NCI-H82 (cell line): ENCODE data around the gene LSM14B.
"Not testable (repeated sequence)": the region's sequence is repeated elsewhere in the genome, so short reads cannot be mapped to it uniquely, and the experiment has no call there.

Source experiments
- DNase-seq: peaks from one replicate; lab custom pipeline; 2025; lab: John Stamatoyannopoulos, UW

LSM14B gene

DNA sequence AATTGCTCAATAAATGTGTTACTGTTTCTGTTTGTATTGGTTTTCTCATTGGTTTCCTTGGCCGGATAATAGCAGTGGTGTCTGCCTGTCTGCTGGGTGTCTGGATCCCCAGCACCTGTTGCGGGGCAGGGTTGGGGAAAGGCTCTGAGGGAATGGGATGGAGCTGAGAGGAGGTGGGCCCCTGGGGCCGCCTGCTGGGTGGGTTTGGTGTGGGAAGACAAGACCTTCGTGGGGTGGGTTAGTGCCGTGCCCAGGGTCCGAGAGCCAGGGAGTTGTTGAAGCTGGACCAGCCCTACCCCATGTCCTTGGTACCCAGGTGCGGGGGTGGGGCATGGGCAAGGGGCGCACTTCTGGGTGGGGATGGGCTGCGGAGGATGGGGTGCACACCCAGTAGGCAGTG lies 25.3 kb downstream of the LSM14B start:
- no peak for DNase-seq

GRCh38 chr20:62148383-62148782 lies 26.1 kb downstream of the LSM14B start:
- DNase-seq, result not testable (repeated sequence)

GRCh38 chr20:62148908-62149314 lies 26.6 kb downstream of the LSM14B start:
- no peak for DNase-seq

- no peak for DNase-seq
Observed at GRCh38 chr20:62149532-62150309, 27.4 kb downstream of the LSM14B start.

GRCh38 chr20:62150310-62150575 lies 28.0 kb downstream of the LSM14B start:
- DNase-seq, result no peak

DNA sequence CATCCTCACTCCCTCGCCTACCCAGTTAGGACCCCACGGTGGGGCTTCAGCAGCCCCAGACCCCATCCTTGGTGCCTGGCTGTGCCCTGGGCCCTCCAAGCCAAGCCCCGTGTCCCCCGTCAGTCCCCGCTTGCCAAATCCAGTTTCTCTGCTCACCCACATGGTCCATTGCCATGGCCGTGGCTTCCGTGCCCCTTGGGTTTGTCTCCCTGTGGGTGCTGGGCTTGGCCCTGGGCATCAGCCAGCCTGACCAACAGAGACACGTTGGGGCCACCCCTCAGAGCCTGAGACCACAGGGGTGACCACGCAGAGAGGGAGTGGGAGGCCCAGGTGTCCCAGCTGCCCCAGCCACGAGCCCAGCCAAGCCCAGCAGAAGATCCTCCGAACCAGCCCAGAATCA lies 28.9 kb downstream of the LSM14B start:
- no peak for DNase-seq

DNA sequence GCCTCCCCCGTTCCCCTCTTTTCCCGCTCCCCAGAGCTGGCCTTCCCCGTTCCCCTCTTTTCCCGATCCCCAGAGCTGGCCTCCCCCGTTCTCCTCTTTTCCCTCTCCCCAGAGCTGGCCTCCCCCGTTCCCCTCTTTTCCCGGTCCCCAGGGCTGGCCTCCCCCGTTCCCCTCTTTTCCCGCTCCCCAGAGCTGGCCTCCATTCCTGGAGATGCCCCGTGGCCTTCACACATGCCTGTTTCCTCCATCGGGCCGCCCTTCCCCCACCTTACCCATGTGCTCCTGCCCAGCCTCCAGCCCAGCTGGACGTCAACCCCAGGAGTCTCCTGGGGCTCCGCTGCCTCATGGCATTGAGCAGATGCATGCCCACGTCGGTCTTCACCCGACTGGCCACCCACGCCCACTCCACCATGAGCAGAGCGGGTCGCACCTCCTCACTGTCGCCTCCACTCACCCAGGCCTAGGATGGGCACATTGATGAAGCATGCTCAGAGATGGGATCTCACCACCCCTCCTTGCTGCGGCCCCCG lies 29.6 kb downstream of the LSM14B start:
- DNase-seq, result no peak

DNA sequence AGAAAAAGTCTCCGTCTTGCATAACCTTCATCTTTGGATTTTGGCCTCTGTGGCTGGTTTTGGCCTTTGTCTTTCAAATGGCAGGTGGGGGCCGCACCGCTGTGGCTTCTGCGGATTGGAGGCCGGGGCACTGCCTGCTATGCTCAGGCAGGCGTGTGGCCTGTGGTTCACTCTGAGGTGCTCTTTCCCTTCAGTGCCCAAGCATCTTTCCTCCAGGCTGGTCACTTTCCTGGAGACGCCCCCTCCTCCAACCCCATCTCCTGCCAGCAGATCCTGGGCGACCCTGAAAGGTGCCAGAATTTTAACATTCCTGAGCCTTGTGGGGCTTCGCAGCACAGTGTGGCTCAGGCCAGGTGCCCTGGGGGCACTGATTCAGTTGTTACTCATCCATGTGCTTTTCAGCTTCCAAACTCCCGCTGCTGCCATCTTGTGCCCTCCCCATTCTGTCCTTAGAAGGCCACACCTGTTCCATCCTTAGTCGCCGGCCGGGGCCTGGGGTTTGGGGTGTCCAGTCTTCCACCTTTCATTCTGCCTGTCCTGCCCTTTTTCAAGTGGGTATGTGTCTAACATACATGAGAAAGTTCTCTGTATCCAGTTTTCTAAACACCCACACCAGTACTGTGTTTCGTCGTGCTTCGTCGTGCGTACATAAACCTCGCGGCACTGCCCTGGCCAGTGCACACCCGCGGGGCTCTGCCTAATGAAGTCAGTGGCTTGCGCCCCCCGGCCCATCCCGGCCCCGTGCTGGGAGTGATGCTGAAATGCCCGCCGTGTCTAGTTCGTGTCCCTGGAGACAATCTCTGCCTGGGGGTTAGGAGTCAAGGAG lies 33.4 kb downstream of the LSM14B start:
- DNase-seq, result no peak

DNA sequence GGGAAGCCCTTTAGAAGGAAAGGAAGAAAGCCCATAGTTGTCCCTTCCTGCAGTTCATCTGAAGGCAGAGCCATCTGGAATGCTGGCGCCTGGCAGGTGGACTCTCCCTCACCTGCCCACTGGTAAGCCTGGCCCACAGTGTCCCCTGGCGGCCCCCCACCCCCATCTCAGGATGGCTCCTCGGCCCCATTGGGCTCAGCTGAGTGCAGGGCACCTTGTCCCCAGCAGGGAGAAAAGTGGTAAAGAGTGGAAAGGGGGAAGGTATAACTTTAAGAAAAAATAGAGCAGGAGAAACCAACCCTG lies 33.9 kb downstream of the LSM14B start:
- DNase-seq, result no peak

DNA sequence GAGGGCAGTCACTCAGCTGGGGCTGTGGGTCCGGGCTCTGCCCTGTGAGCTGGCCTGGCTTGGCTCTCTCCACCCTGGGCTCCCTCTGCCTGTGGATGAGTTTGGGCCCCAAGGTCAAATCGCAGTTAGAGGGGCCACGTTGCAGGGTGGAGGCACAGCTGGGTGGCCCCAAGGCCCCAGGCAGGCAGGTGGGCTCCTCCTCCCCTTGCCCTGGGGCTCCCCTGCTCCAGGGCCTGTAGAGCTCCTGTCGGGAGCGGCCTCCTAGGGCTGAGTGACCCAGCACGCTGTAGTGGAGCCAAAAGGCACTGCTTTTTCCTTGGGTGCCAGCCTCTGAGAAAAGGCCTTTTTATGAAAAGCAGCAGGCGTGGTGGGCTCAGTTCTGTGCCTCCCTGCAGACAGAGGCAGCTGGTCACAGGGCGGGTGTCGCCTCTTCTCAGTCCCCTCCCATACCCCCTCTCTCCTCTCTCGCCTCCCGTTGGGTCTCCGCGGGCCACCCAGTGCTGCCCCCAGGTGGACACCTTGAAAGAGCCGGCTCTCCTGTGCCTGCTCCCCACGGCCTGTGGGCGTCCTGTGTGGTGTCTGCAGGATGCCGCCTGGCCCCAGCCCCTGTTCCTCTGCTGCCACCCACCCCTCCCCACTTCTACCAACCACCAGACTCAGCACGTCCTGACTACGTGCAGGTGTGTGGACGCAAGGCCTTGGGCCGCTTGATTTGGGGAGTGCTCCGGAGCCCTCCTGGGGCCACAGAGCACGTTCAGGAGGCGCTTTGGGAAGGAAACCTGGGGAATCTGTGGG lies 34.5 kb downstream of the LSM14B start:
- DNase-seq, result peak; percentile 84

- DNase-seq, result no peak
Observed at GRCh38 chr20:62157387-62158087, 35.3 kb downstream of the LSM14B start.

DNA sequence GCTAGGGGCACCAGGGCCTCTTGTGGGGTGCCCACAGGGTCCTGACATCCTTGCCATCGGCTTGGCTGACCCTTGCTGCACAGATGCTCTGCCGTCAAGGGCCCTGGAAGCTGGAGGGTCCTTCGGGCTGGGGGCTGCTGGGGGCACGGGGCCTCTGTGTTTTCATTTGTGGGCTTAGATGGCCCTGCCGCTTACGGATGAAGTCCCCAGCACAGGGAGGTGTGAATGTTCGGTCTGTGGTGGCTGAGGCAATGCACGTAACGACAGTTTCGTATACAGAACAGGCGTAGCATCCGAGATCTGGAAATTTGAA lies 35.8 kb downstream of the LSM14B start:
- DNase-seq, result no peak

- DNase-seq, result no peak
Observed at GRCh38 chr20:62158541-62158940, 36.3 kb downstream of the LSM14B start.

- no peak for DNase-seq
Observed at GRCh38 chr20:62159052-62159451, 36.8 kb downstream of the LSM14B start.

DNA sequence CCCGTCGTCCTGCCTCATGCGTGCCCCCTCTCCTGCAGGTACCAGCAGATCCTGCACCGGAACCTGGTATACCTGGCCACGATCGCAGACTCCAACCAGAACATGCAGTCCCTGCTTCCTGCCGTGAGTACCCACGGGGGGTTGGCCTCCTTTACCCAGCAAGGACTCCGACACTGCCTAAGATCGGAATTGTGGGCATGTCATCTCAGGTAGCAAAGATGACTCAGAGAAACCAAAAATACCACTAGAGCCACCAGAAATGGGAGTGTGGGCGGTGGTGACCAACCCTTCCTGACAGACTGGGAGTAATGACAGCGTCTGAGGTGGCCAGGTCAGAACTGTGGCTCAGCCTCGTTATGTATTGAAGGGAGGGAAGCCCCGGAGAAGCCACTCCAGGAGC lies 37.6 kb downstream of the LSM14B start:
- no peak for DNase-seq

- no peak for DNase-seq
Observed at GRCh38 chr20:62160253-62160652, 38.0 kb downstream of the LSM14B start.

- no peak for DNase-seq
Observed at GRCh38 chr20:62160876-62161275, 38.6 kb downstream of the LSM14B start.

GRCh38 chr20:62161347-62161746 lies 39.1 kb downstream of the LSM14B start:
- no peak for DNase-seq

GRCh38 chr20:62162765-62163484 lies 40.6 kb downstream of the LSM14B start:
- DNase-seq, result no peak

DNA sequence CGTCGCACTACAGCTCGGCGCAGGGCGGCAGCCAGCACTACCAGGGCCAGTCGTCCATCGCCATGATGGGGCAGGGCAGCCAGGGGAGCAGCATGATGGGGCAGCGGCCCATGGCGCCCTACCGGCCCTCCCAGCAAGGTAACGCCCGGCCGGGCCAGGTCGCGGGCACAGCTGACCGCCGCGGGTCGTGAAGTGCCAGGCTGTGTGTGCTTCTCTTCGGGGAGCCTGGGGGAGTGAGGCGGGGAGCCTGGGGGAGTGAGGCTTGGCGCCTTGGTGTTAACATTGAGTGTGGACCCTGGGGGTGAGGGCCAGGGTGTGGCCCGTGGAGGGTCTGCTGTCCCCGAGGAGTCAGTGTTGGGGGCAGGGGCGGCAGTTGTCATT lies 41.2 kb downstream of the LSM14B start:
- no peak for DNase-seq

- no peak for DNase-seq
Observed at GRCh38 chr20:62163986-62164762, 41.9 kb downstream of the LSM14B start.
